Measurements from ENCODE around the gene CD6.

CD6 gene

DNA sequence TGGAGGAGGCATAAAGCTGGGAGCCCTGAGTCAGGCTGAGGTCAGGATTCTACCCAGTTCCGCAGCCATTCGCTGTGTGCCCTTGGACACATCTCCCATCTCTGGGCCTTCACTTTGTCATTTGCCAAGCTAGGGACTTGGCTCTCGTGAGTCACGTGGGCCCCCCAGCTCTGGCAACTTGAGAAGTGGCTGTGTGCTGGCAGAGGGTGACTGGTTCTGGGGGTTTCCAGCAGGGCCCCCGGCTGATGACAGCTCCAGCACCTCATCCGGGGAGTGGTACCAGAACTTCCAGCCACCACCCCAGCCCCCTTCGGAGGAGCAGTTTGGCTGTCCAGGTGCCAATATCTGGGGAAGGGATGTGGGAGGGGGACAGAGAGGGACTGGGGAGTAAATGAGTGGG is 46.6 kb downstream of the CD6 start:
- Histone ChIP-seq H3K27me3 (ENCODE audit: insufficient read depth, poor library complexity, severe bottlenecking) (peaks cover 8% of the 10 kb centered on the region), H3K4me3 (replicated peaks; ENCODE audit: insufficient read depth, low read length) (no peak overlapping the region), H3K27ac (replicated peaks) (no peak overlapping the region)
- no peak for DNase-seq (ENCODE audit: low read depth in 1 of 2, low spot score in 1 of 2)
- TF ChIP-seq POLR2AphosphoS5 (IDR thresholded peaks at IDR 0.05; ENCODE audit: low read depth) (no peak), SPI1 (IDR thresholded peaks at IDR 0.05; ENCODE audit: borderline replicate concordance, low read depth) (no peak), GABPA (IDR thresholded peaks at IDR 0.05; ENCODE audit: low read depth) (no peak)
- TF ChIP-seq, protein P1, sequence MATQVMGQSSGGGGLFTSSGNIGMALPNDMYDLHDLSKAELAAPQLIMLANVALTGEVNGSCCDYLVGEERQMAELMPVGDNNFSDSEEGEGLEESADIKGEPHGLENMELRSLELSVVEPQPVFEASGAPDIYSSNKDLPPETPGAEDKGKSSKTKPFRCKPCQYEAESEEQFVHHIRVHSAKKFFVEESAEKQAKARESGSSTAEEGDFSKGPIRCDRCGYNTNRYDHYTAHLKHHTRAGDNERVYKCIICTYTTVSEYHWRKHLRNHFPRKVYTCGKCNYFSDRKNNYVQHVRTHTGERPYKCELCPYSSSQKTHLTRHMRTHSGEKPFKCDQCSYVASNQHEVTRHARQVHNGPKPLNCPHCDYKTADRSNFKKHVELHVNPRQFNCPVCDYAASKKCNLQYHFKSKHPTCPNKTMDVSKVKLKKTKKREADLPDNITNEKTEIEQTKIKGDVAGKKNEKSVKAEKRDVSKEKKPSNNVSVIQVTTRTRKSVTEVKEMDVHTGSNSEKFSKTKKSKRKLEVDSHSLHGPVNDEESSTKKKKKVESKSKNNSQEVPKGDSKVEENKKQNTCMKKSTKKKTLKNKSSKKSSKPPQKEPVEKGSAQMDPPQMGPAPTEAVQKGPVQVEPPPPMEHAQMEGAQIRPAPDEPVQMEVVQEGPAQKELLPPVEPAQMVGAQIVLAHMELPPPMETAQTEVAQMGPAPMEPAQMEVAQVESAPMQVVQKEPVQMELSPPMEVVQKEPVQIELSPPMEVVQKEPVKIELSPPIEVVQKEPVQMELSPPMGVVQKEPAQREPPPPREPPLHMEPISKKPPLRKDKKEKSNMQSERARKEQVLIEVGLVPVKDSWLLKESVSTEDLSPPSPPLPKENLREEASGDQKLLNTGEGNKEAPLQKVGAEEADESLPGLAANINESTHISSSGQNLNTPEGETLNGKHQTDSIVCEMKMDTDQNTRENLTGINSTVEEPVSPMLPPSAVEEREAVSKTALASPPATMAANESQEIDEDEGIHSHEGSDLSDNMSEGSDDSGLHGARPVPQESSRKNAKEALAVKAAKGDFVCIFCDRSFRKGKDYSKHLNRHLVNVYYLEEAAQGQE (IDR thresholded peaks at IDR 0.05; ENCODE audit: insufficient replicate concordance, low read depth) = no peak
- TF ChIP-seq, protein P2, sequence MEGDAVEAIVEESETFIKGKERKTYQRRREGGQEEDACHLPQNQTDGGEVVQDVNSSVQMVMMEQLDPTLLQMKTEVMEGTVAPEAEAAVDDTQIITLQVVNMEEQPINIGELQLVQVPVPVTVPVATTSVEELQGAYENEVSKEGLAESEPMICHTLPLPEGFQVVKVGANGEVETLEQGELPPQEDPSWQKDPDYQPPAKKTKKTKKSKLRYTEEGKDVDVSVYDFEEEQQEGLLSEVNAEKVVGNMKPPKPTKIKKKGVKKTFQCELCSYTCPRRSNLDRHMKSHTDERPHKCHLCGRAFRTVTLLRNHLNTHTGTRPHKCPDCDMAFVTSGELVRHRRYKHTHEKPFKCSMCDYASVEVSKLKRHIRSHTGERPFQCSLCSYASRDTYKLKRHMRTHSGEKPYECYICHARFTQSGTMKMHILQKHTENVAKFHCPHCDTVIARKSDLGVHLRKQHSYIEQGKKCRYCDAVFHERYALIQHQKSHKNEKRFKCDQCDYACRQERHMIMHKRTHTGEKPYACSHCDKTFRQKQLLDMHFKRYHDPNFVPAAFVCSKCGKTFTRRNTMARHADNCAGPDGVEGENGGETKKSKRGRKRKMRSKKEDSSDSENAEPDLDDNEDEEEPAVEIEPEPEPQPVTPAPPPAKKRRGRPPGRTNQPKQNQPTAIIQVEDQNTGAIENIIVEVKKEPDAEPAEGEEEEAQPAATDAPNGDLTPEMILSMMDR (IDR thresholded peaks at IDR 0.05; ENCODE audit: insufficient read depth, low read length) = no peak

DNA sequence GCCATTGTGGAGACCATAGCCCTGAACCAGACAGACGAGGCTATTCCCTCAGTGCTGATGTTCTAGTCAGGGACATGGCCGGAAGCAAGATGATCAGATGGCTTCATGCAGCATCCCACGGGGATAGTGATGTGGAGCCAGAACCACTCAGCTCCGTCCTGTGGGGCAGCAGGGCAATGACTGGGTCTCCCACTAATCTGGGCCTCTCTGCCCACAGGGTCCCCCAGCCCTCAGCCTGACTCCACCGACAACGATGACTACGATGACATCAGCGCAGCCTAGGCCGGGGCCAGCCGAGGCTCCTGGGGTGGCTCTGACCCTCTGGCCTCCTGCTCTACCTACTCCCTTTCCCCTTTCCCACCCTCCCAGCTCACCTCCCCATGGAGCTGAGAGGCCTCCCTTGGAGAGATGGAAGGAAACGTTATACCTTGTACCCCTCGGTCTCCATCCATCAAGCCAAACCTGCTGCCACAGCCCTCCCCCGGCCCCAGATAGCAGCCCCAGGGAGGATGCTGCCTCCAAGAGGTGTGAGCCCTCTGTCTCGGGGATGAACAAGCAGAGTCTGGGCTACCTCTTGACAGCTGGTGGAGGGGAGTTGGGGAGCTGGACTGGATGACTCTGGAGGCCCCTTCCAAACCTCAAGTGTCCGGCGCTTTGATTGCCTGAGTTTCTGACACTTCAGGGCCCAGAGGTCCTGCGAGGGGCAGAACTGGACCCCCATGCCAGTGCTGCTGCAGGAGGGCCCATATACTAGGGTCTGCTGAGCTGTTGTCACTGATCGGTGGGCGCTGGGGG is 47.8 kb downstream of the CD6 start:
- H3K27me3 ChIP-seq (ENCODE audit: insufficient read depth, poor library complexity, severe bottlenecking) = peaks cover 12% of the 10 kb centered on the region
- TF ChIP-seq, protein P2 (IDR thresholded peaks at IDR 0.05; ENCODE audit: insufficient read depth, low read length) = no peak
- no peak for TF ChIP-seq POLR2AphosphoS5 (IDR thresholded peaks at IDR 0.05; ENCODE audit: low read depth)
- TF ChIP-seq SPI1 (IDR thresholded peaks at IDR 0.05; ENCODE audit: borderline replicate concordance, low read depth) = no peak
- TF ChIP-seq, protein P1 (IDR thresholded peaks at IDR 0.05; ENCODE audit: insufficient replicate concordance, low read depth) = no peak
- TF ChIP-seq GABPA (IDR thresholded peaks at IDR 0.05; ENCODE audit: low read depth) = no peak
- no peak for DNase-seq (ENCODE audit: low read depth in 1 of 2, low spot score in 1 of 2)
- H3K4me3 ChIP-seq (replicated peaks; ENCODE audit: insufficient read depth, low read length) = no peak overlapping the region
- H3K27ac ChIP-seq (replicated peaks) = no peak overlapping the region

DNA sequence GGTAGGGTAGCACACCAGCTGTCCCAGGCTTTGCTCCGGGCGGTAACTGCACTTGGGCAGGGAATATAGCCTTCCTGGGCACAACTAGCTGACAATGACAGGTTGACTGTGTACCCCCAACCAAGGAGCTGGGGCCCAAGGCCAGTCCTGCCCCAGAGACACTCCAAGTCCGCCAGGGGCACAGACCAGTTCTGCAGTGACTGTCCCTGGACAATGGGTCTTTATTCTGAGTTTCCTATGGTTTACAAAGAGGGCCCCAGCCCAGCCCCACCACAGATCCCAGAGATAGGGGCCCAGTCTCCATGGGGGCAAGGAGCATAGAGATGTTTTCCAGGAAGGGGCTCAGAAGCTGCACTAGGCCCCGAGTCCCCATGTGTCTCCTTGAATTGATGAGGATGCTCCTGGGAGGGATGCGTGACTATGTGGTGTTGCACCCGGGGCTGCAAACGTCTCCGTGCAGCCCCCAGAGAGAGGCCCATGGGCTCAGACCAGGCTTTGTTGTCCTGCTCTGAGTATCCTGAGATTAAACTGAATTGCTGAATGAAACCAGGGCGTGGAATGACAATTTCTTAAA is 48.4 kb downstream of the CD6 start:
- no peak overlapping the region for H3K4me3 ChIP-seq (replicated peaks; ENCODE audit: insufficient read depth, low read length)
- H3K27ac ChIP-seq (replicated peaks) = no peak overlapping the region
- no peak for TF ChIP-seq SPI1 (IDR thresholded peaks at IDR 0.05; ENCODE audit: borderline replicate concordance, low read depth)
- TF ChIP-seq, protein P1 (IDR thresholded peaks at IDR 0.05; ENCODE audit: insufficient replicate concordance, low read depth) = no peak
- TF ChIP-seq, protein P2 (IDR thresholded peaks at IDR 0.05; ENCODE audit: insufficient read depth, low read length) = no peak
- TF ChIP-seq GABPA (IDR thresholded peaks at IDR 0.05; ENCODE audit: low read depth) = no peak
- no peak for TF ChIP-seq POLR2AphosphoS5 (IDR thresholded peaks at IDR 0.05; ENCODE audit: low read depth)
- no peak for DNase-seq (ENCODE audit: low read depth in 1 of 2, low spot score in 1 of 2)
- peaks cover 12% of the 10 kb centered on the region for H3K27me3 ChIP-seq (ENCODE audit: insufficient read depth, poor library complexity, severe bottlenecking)

Measured in HL-60 (cell line).